Measurements from ENCODE around the gene SYCE1L. TPM values are rescaled to one million over a fixed set of nuclear protein-coding genes. Genes with fewer than 3 reads are reported as not detected.

SYCE1L gene
- total and polyA plus RNA-seq, 9 of the 15 experiments (the other 6 are each of a cell fraction or from before 2014, with no cell fraction given): 0.54 to 2.7 (median 1.1) TPM; not detected in 5

GRCh38 chr16:77190478-77191258, 8.5 kb upstream of the SYCE1L start, which contains the start of gene MON1B (continued):
- TF ChIP-seq ZNF217 (CRISPR knock-in tag; IDR thresholded peaks at IDR 0.05) (no peak), ZKSCAN8 (CRISPR knock-in tag; IDR thresholded peaks at IDR 0.05) (no peak), CUX1 (CRISPR knock-in tag; IDR thresholded peaks at IDR 0.05) (no peak), RUNX1 (IDR thresholded peaks at IDR 0.05; ENCODE audit: low read depth) (no peak), ARID4B (CRISPR knock-in tag; IDR thresholded peaks at IDR 0.05) (no peak; the same call in 1 of the 2 replicates), ZNF407 (IDR thresholded peaks at IDR 0.05; ENCODE audit: low read depth) (no peak)

Data from K562 (cell line).